Astrocyte of the cerebellum (primary cell): ENCODE results near the gene MRPS9.

Experiments used
- DNase-seq: peaks from one replicate; pipeline ENCODE4 v3.0.0-alpha.2; 2011; ENCODE audit warnings: low read depth
- H3K4me3 ChIP-seq: 2 replicates; pipeline ENCODE4 v1.5.1; 2011; ENCODE audit warnings: mild to moderate bottlenecking, low read depth, low read length, moderate library complexity
- in situ Hi-C: cut with HindIII; loops from 2 replicates; pipeline ENCODE4 v1.10.0; 2017; ENCODE audit warnings: low sequenced_read_pairs
- TF ChIP-seq, protein P1 (sequence below): IDR thresholded peaks from 2 replicates; pipeline ENCODE4 v1.5.1; 2012; ENCODE audit warnings: low read length, low read depth, moderate library complexity, mild to moderate bottlenecking; ENCODE audit errors: missing control alignments

The MRPS9 gene

DNA sequence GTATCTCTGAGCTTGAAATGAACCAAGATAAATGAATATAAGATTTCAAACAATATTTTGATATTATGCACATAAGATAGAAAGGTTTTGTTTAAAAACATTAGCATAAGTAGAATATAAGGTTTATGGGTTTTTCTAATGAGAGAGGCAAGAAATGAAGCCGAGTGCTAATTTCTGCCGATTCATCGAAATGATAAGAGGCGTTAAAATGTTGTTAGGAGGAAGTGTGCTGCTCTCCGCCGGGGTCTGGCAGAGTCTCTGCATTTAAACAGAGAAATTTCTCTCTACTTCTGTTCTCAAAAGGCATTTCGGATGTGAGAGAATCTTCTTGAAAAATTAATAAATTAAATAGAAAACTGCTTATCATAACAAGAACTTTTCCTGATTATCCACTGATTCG, 83.6 kb downstream of the MRPS9 start:
- no peak overlapping the region for H3K4me3 ChIP-seq
- in situ Hi-C loops: loop anchor here (5.0 kb wide), 1 partner anchor 111 kb away; no protein-coding TSS in a partner anchor
- TF ChIP-seq, protein P1, sequence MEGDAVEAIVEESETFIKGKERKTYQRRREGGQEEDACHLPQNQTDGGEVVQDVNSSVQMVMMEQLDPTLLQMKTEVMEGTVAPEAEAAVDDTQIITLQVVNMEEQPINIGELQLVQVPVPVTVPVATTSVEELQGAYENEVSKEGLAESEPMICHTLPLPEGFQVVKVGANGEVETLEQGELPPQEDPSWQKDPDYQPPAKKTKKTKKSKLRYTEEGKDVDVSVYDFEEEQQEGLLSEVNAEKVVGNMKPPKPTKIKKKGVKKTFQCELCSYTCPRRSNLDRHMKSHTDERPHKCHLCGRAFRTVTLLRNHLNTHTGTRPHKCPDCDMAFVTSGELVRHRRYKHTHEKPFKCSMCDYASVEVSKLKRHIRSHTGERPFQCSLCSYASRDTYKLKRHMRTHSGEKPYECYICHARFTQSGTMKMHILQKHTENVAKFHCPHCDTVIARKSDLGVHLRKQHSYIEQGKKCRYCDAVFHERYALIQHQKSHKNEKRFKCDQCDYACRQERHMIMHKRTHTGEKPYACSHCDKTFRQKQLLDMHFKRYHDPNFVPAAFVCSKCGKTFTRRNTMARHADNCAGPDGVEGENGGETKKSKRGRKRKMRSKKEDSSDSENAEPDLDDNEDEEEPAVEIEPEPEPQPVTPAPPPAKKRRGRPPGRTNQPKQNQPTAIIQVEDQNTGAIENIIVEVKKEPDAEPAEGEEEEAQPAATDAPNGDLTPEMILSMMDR: no peak
- DNase-seq: no peak

DNA sequence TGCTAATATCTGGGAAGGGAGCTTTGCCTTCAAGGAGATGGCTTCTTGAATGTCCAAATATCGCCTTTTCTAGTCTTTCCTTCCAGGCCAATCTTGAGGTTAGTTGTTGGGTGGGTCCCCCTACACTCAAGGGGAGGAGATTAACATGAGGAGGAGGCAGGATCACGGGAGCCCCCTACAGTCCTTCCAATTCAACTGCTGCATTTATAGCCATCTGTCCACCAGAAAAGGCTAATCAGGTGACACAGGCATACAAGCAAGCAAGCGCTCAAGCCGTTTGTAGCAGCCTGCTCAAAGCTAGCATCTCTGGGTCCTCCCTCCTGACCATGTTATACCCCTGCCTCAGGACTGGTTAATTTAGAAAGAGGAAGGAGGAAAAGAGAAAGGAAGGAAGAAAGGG, 87.6 kb downstream of the MRPS9 start:
- TF ChIP-seq, protein P1: peak; percentile 3
- in situ Hi-C loops: no loop called here
- H3K4me3 ChIP-seq: no peak overlapping the region
- DNase-seq: no peak

DNA sequence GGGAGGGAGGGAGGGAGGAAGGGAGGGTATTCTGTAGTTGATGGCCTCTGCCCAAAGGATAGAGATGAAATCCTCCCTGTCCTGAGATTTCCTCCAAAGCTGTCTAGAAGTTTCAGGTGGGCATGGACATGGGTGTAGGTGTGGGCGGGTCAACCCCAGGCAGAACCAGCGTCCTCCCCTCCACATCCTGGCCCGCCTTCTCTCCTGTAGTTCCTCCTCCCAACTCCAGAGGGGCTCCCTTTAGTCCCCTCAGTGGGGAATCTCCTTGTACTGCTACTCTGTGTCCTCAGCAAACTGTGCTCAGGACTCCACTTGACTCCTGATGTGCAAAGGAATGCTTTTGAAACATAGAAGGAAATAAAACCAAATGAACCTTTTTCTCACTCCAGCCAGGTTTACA, 88.1 kb downstream of the MRPS9 start:
- DNase-seq: no peak
- in situ Hi-C loops: no loop called here
- TF ChIP-seq, protein P1: no peak
- no peak overlapping the region for H3K4me3 ChIP-seq

DNA sequence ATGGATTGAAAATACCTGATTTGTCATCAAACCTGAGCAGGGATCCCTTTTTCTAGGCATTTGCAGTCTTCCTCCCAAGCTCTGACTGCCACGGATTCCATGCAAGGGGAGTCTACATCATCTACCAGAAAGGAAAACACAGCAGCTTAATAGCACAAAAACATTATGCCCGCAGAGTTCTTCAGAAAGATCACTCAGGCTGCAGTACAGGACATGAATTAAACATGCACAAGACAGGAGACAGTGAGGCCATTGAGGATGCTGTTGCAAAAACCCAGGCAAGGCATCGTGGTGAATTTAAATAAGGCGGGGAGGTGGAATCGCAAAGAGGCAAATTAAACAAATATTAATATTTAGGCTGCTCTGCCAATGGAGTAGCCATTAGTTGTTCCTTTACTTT, 88.5 kb downstream of the MRPS9 start:
- H3K4me3 ChIP-seq: no peak overlapping the region
- in situ Hi-C loops: no loop called here
- TF ChIP-seq, protein P1: no peak
- DNase-seq: no peak

DNA sequence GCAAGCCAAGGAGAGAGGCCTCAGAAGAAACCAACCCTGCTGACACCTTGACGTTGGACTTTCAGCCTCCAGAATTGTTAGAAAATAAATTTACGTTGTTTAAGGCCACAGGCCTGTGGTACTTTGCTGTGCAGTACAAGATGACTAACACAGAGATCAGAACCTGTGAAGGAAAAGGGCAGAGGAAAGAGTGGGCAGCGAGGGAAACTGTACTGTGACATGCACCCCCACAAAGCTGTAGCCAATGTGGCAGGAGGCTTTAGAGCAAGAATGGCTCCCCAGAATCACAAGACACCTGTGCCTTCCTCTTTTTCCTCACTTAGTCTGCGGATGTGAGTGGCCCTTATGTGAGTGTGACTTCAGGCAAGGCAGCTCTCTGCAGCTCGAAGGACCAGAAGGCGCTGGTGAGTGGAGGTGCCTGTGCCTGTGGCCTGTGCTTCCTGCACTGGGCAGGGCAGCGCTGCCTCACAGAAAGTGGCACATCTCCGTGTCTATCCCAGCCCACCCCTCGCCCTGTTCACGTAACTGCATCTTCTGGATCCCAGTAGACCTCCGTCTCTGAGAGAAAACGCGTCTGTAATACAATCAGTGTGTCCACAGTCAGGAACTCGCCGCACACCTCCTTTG, 89.5 kb downstream of the MRPS9 start:
- no peak for DNase-seq
- in situ Hi-C loops: no loop called here
- TF ChIP-seq, protein P1: no peak
- H3K4me3 ChIP-seq: no peak overlapping the region

DNA sequence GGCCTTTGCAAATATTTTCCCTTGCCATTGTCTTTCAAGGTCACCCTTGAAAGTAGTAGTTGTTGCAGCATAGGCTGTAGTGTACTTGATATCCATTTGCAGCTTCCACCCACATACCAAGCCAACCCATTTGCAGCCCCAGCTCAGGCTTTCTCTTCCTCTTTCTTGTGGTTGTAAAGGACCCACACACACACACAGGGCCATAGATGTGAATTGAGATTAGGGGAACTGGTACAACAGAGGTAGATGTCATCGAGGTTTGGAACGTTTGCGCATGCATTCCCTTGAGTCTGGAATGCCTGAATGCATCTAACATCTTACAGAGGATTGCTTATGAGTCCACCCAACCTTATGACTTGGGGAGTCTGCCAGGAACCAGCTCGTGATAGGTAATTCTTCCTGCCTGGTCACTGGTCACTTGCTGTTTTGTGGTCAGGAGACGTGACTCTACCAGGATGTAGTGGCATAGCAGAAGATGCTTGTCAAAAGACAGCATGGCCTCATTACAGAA, 91.9 kb downstream of the MRPS9 start:
- TF ChIP-seq, protein P1: no peak
- no peak overlapping the region for H3K4me3 ChIP-seq
- DNase-seq: no peak
- in situ Hi-C loops: no loop called here
